Measurements from ENCODE around the gene MOCOS.

Gene MOCOS

GRCh38 chr18:36271153-36271552 lies 83.9 kb downstream of the MOCOS start:
- DNase-seq (ENCODE audit: low read depth) = no peak

GRCh38 chr18:36273347-36273746 lies 86.0 kb downstream of the MOCOS start:
- DNase-seq (ENCODE audit: low read depth) = no peak

GRCh38 chr18:36274083-36274715 lies 86.9 kb downstream of the MOCOS start:
- DNase-seq (ENCODE audit: low read depth) = no peak

- DNase-seq (ENCODE audit: low read depth) = no peak
These were observed 88.3 kb downstream of the MOCOS start for GRCh38 chr18:36275561-36275960.

GRCh38 chr18:36279001-36279400 lies 91.7 kb downstream of the MOCOS start:
- DNase-seq (ENCODE audit: low read depth) = no peak

GRCh38 chr18:36281936-36282335 lies 94.6 kb downstream of the MOCOS start:
- DNase-seq (ENCODE audit: low read depth) = peak; percentile 39

GRCh38 chr18:36283448-36283847 lies 96.2 kb downstream of the MOCOS start:
- no peak for DNase-seq (ENCODE audit: low read depth)

- no peak for DNase-seq (ENCODE audit: low read depth)
These were observed 97.0 kb downstream of the MOCOS start for GRCh38 chr18:36284268-36284667.

- DNase-seq (ENCODE audit: low read depth) = peak; percentile 74
These were observed 97.5 kb downstream of the MOCOS start for GRCh38 chr18:36284671-36285295.

- no peak for DNase-seq (ENCODE audit: low read depth)
These were observed 100.4 kb downstream of the MOCOS start for GRCh38 chr18:36287653-36288052.

GRCh38 chr18:36288689-36289088 lies 101.4 kb downstream of the MOCOS start:
- DNase-seq (ENCODE audit: low read depth) = no peak

GRCh38 chr18:36294031-36294430 lies 106.7 kb downstream of the MOCOS start:
- DNase-seq (ENCODE audit: low read depth) = peak; percentile 79

GRCh38 chr18:36295214-36295613 lies 107.9 kb downstream of the MOCOS start:
- DNase-seq (ENCODE audit: low read depth) = no peak

- DNase-seq (ENCODE audit: low read depth) = no peak
These were observed 108.6 kb downstream of the MOCOS start for GRCh38 chr18:36295880-36296301.

GRCh38 chr18:36296650-36297416 lies 109.5 kb downstream of the MOCOS start:
- DNase-seq (ENCODE audit: low read depth) = peak; percentile 85

- DNase-seq (ENCODE audit: low read depth) = peak; percentile 87
These were observed 110.3 kb downstream of the MOCOS start, which contains the start of gene FHOD3 for GRCh38 chr18:36297417-36298125. Gene FHOD3 (plus strand): TSS chr18:36297713. CDS start chr18:36297836, 123 bp downstream.

GRCh38 chr18:36298126-36298741 lies 110.9 kb downstream of the MOCOS start:
- no peak for DNase-seq (ENCODE audit: low read depth)

GRCh38 chr18:36299015-36299414 lies 111.7 kb downstream of the MOCOS start:
- DNase-seq (ENCODE audit: low read depth) = no peak

- DNase-seq (ENCODE audit: low read depth) = no peak
These were observed 112.9 kb downstream of the MOCOS start for GRCh38 chr18:36300211-36300610.

- no peak for DNase-seq (ENCODE audit: low read depth)
These were observed 114.6 kb downstream of the MOCOS start for GRCh38 chr18:36301884-36302283.

GRCh38 chr18:36302676-36303075 lies 115.4 kb downstream of the MOCOS start:
- DNase-seq (ENCODE audit: low read depth) = peak; percentile 59
